Transverse colon (tissue), 4 donors: ENCODE measurements around the gene TSPAN3.

ENCODE experiments used
- CTCF ChIP-seq, 5 experiments: fragments of 200-600 bp in 3 of 5; fragments of 450-650 bp in 2 of 5; sonication (generic) in 3 of 5; IDR thresholded peaks; 1 replicate in 2 of 5; 2 replicates in 3 of 5; pipeline ENCODE4 v1.5.1; 2016 to 2017; ENCODE audit warnings: antibody characterized with exemption in 5 of 5, inconsistent platforms in 3 of 5, mild to moderate bottlenecking in 2 of 5, moderate library complexity in 1 of 5
- POLR2A ChIP-seq: fragments of 450-650 bp; IDR thresholded peaks from one replicate; pipeline ENCODE4 v1.6.1; 2016; ENCODE audit warnings: antibody characterized with exemption, mild to moderate bottlenecking, moderate library complexity
- POLR2AphosphoS5 ChIP-seq, 3 donors: sonication (generic); formaldehyde crosslinking; IDR thresholded peaks; one replicate each; pipeline ENCODE4 v1.6.1; 2016; ENCODE audit warnings: antibody characterized with exemption in 3 of 3

- TF ChIP-seq CTCF (IDR thresholded peaks at IDR 0.05) (no peak), POLR2A (no peak), POLR2AphosphoS5 (IDR thresholded peaks at IDR 0.05) (no peak)
These were observed 36.2 kb upstream of the TSPAN3 start for GRCh38 chr15:77107068-77107467.
